ENCODE measurements around the gene LEF1.

LEF1 gene
- 167 to 194 reads per million in 2 donors for total RNA-seq

DNA sequence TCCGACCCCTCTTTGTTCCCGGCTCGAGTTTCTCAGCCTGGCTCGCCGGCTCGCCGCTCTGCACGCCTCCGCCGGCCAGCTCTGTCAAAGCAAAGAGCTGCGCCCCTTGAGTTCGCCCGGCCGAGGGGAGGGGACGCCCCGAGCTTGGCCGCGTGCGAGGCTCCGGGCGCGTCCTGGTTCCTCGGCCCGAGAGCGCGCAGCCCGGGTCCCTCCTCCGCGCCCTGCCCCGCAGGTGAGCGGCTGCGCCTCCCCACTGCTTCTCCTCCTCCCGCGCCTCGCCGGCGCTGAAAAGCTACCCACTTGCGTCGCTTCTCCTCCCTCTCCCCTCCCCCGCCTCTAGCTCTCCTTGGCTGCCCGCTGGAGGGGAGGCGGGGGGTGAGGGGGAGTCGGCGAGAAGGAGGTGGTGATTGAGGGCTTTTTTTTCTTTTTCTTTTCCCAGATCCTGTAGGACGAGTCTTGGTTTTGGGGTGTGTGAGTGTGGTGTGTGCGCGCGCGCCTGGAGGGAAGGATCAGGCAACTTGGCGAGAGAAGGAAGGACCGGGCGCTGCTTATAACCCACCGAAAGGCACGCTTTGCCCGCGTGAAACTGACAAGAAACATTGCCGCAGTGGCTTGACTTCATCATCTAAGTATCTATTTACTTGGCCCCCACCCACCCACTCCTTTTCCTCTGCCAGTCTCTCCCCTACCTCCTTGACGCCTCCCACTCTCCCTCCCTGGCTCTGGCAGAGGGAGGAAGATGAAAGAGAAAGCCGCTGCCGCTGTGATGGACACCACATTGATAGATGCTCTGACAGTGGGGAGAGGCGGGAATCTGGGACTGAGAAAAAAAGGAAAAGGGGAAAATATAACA is at the start of gene LEF1:
TSS of gene LEF1 (minus strand) at position 262 of the 853 bp plus-strand sequence. CDS start 1,165 bp downstream, outside the sequence.
- DNase-seq, result peak; percentile 49

GRCh38 chr4:108216510-108216909 is 47.8 kb upstream of the LEF1 start:
- no peak for DNase-seq

DNA sequence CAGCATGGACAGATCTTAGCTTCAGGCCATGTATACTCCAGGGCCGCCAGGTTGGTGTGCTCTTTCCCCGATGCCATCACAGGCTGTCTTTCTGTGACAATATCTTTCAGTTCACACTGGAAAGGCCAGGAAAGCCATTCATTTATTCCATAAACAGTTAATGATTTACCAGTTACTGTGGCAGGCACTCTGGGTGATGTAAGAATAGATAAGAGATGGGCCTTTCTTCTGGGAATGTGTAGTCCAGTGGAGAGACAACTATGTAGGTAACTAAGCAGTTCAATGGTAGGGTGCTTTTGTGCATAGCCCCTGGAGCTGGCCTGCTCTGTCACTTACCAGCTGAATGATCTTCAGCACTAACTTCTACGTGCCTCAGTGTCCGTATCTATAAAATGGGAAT is 46.3 kb upstream of the LEF1 start:
- DNase-seq, result no peak

DNA sequence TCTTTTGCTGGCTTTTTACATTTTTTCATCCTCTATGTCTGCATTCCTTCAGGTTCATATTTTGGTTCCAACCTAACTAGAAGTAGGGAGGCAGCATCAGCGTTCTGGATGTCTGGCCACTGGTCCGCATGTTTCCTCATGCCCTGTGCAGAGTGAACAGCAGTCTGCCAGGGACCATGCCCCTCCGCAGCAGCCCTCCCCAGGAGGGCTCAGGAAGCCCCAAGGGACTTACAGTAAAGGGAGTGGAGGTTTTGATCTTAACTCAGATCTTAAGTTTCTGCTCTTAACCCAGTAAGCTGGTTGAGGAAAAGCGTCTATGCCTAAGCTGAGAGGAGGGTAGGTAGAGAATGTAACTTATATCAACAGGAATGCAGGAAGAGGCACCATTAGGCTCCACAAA is 45.0 kb upstream of the LEF1 start:
- DNase-seq, result no peak

GRCh38 chr4:108213308-108213707 is 44.6 kb upstream of the LEF1 start:
- no peak for DNase-seq

- no peak for DNase-seq
Measured at GRCh38 chr4:108210989-108211835, 42.5 kb upstream of the LEF1 start.

GRCh38 chr4:108209489-108209888 is 40.8 kb upstream of the LEF1 start:
- no peak for DNase-seq

DNA sequence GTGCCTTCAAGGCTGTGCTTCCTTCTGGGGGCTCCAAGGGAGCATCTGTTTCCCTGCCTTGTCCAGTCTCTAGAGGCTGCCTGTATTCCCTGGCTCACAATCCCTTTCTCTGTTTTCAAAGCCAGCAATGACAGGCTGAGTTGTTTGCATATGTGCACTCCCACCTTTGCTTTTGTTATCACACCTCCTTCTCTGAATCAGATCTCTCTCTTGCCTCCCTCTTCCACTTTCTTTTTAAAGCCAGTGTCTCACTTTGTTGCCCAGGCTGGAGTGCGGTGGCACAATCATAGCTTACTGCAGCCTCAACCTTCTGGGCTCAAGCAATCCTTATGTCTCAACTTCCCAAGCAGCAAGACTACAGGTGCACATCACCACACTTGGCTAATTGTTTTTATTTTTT is 37.1 kb upstream of the LEF1 start:
- no peak for DNase-seq

DNA sequence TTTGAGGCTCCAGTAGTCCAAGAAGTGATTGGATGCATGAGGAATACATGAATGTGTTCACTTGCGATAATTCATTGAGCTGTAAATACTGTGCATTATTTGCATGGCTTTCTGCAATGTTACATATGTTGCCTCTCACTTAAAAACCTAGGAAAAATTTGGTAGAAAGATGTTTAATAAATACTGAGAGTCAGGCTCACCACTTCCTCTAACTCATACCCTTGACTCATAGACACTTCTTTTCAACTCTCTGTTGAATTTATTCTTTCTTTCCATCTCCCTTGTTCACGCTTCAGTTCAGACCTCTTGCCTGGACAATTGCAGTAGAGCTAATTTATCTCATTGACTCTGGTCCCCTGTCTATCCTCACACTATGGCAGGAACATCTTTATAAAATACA is 35.8 kb upstream of the LEF1 start:
- no peak for DNase-seq

- no peak for DNase-seq
Measured at GRCh38 chr4:108203377-108203776, 34.6 kb upstream of the LEF1 start.

GRCh38 chr4:108201774-108202173 is 33.0 kb upstream of the LEF1 start:
- DNase-seq, result no peak

DNA sequence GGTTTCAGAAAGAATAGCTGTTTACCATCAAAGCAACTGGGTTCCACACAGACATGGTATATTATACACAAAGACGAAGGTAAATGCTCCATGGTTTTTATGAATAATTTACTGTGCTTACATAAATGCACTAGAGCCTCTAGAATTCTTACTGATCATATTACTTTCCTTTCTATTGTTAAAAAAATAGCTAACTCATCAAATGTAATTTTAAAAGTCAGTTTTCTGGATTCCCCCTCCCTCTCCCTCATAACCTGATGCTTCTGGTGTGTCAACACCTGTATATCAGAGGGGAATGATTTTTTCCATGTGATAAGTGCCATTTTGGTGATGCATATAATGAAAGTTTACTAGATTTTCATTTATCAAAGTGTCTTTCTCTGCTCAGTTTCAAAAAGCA is 31.1 kb upstream of the LEF1 start:
- no peak for DNase-seq

DNA sequence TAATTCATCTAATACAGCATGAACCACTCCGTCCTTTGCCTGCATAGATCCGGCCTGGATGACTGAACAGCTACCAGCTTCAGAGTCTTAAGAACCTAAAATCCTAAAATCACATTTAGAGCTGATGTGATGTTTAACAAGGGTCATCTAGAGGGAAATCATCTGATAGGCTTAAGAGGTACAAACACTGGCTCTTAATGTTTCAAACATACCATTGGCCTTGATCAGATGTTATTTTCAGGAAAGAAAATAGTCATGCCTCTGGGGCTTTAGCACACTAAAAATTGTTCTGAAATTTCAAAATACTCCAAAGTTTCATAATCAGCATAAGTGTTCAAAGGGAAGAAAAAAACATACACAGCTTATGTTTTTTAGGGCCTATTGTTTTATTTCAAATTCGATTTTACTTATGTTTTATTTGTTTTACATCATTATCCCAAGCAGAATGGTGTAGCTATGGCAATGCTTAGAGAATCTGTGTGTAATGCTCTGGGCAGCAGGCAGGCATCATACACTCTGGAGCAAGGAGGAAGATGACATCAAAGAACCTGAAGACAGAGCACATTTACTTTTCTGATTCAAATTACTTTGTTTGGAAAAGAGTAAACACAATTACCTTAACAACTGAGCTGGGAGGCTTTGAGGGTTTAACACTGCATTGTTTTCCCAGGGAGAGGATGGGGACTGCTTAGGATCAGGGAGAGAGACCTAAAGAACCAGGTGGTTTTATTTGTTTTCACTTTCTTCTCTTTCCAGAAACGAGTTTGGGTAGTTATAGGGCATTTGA is 25.3 kb upstream of the LEF1 start:
- DNase-seq, result no peak

- DNase-seq, result no peak
Measured at GRCh38 chr4:108192935-108193334, 24.2 kb upstream of the LEF1 start.

- no peak for DNase-seq
Measured at GRCh38 chr4:108192056-108192455, 23.3 kb upstream of the LEF1 start.

- DNase-seq, result no peak
Measured at GRCh38 chr4:108191269-108191914, 22.7 kb upstream of the LEF1 start.

- DNase-seq, result no peak
Measured at GRCh38 chr4:108188770-108189169, 20.0 kb upstream of the LEF1 start.

- DNase-seq, result no peak
Measured at GRCh38 chr4:108185252-108185651, 16.5 kb upstream of the LEF1 start.

DNA sequence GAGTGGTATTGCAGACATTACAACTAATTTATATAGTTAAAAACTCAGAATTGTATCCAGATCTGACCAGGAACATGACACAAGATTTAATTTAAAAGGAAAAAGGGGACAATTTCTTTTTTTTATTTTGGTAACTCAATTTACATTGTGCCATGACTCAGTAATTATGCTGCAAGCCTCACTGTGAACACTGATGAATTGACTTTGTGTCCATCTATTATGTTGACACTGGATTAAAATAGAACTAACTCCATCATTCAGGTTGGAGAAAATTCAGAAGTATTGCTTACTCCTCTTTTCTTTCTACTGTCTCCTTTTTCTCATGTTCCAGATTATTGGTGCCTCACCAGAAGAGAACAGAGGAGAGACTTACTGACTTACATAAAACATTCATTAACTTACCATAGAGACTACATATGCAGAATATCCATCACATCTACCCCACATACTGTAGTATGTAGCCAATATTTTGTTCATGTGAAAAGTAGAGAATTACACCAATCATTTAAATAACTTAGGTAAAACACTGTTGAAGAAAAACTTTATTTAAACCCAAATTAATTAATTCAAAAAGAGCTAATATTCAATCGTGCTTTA is 15.8 kb upstream of the LEF1 start:
- no peak for DNase-seq

DNA sequence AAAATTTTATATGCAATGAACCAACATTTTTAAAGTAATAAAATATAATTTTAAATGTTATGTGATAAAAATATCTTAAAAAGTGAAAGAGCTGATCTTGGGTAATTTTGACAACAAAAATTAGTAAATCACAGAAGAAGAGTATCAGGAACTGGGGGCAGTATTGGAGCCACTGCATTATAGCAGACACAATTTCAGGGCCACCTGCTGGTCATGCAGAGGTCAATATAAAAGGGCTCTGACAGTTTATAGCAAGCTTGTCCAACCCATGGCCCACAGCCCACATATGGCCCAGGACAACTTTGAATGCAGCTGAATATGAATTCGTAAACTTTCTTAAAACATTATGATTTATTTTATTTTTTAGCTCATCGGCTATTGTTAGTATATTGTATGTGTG is 13.0 kb upstream of the LEF1 start:
- no peak for DNase-seq

DNA sequence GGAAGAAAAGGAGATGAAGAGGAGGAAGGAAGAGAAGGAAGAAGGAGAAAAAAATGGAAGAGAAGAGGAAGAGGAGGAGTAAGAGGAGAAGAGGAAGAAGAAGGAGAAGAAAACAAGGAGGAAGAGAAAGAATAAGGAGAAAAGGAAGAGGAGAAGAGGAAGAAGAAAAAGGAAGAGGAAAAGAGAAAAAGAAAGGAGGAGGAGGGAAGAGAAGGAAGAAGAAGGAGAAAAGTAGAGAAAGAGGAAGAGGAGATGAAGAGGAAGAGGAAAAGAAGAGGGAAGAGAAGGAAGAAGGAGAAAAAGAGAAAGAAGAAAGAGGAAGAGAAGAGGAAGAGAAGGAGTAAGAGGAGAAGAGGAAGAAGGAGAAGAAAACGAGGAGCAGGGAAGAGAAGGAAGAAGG is 11.8 kb upstream of the LEF1 start:
- no peak for DNase-seq

DNA sequence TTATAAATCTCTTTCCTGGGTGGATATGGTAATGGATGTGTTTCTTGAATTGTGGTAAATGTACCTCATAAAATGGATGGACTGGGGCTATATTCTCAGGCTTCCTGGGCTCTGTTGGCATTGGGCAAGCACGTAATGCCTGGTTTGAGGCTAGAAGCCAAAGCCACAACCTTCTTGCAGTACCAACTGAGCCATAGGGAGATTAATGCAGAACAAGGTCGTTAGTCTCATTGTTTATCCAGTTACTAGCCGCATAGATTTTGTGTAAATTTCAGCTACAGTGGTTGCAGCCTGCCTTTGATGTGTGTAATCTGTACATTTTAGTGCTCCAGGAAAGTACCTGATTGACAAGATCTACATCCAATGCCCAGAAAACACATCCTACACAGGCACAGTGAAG is 7.2 kb upstream of the LEF1 start:
- no peak for DNase-seq

Measured in T-helper 9 cell (primary cell).